SU-DHL-6 (cell line): ENCODE measurements around the gene CREBBP.

Experiments
- EZH2phosphoT487 ChIP-seq: fragments of 200-600 bp; sonication (generic), shearing (Covaris generic); conservative IDR thresholded peaks from 2 replicates; pipeline ENCODE4 v1.6.1; 2018; ENCODE audit warnings: mild to moderate bottlenecking, antibody characterized with exemption, low read length, moderate library complexity, mixed read lengths
- TF ChIP-seq, protein P1 (sequence below): fragments of 200-600 bp; sonication (generic); IDR thresholded peaks from one replicate; pipeline ENCODE4 v1.5.1; 2017; ENCODE audit warnings: antibody characterized with exemption, mild to moderate bottlenecking, low read length, moderate library complexity; ENCODE audit not compliant: insufficient read depth, poor library complexity, severe bottlenecking

DNA sequence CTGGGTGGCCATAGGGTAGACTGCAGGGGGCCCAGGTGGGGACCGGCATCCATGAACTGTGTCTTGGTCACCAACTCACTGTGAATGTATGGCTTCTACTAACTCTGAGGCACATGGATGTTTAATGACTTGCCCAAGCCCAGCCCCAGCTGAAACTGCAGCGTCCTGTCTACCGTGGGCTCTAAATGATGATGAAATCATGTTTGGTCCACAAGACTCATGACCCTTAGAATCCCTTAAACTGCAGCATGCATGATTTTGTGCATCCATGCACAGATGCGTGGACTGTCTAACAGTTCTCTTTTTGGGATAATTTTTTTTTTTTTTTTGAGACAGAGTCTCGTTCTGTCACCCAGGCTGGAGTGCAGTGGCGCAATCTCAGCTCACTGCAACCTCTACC is 32.4 kb upstream of the CREBBP start:
- TF ChIP-seq, protein P1, sequence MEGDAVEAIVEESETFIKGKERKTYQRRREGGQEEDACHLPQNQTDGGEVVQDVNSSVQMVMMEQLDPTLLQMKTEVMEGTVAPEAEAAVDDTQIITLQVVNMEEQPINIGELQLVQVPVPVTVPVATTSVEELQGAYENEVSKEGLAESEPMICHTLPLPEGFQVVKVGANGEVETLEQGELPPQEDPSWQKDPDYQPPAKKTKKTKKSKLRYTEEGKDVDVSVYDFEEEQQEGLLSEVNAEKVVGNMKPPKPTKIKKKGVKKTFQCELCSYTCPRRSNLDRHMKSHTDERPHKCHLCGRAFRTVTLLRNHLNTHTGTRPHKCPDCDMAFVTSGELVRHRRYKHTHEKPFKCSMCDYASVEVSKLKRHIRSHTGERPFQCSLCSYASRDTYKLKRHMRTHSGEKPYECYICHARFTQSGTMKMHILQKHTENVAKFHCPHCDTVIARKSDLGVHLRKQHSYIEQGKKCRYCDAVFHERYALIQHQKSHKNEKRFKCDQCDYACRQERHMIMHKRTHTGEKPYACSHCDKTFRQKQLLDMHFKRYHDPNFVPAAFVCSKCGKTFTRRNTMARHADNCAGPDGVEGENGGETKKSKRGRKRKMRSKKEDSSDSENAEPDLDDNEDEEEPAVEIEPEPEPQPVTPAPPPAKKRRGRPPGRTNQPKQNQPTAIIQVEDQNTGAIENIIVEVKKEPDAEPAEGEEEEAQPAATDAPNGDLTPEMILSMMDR: no peak
- no peak for TF ChIP-seq EZH2phosphoT487
